ENCODE measurements around the gene XYLT2.

DNA sequence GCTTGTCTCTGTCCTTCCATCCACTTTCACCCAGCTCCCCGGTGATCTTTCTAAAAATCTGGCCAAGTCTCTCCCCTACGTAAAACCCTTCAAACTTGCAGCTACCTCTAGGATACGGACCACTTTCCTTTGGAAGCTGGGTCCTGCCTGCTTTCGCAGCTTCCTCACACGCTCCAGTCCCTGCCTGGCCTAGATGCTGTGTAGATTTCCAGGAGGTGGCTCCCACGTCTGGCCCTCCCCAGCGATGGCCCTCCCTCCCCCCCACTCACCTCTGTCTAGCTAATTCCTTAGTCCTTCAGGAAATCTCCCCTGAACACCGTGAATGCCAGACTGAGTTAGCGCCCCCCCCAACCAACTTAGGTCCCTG lies 52.0 kb downstream of the XYLT2 start:
- TF ChIP-seq POLR2AphosphoS5 (IDR thresholded peaks at IDR 0.05) (no peak), POLR2A (IDR thresholded peaks at IDR 0.05) (no peak)

Measured in breast epithelium (tissue), 3 donors.